ENCODE data around the gene SERPINF2. TPM values are rescaled to one million over a fixed set of nuclear protein-coding genes. Genes with fewer than 3 reads are reported as not detected.

Gene SERPINF2
- total RNA-seq, 4 donors from 2014 or later, result 6.1 to 21.3 (median 11.4) TPM

DNA sequence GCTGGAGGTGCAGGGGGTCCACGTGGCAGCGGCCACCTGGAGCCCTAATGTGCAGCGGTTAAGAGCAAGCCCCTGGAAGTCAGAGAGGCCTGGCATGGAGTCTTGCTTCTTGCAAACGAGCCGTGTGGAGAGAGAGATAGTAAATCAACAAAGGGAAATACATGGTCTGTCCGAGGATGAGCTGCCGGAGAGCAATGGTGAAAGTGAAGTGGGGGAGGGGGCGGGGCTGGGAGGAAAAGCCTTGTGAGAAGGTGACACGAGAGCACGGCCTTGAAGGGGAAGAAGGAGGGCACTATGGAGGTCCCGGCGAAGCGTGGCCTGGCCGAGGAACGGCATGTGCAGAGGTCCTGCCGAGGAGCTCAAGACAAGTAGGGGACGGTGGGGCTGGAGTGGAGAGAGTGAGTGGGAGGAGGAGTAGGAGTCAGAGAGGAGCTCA, 13.2 kb downstream of the SERPINF2 start:
- WGBS, 2 donors, result 60 to 63% methylated on average over 17 of the region's 17 CpGs
- Histone ChIP-seq H3K9me3 (no peaks in the 10 kb centered on the region), H3K27ac (no peak overlapping the region)

GRCh38 chr17:1758807-1759206, 16.1 kb downstream of the SERPINF2 start:
- Histone ChIP-seq H3K36me3 (no peaks in the 10 kb centered on the region), H3K27ac (peak overlapping the region in 1 of 4 donors; percentile 1), H3K9me3 (no peaks in the 10 kb centered on the region), H3K4me3 (no peak overlapping the region), H3K4me1 (peaks cover 0 to 36% (median 11%) of the 10 kb centered on the region in 4 donors), H3K27me3 (peaks cover 0 to 11% of the 10 kb centered on the region in 2 donors)
- no peak for DNase-seq (ENCODE audit: low spot score in 2 of 2)
- TF ChIP-seq POLR2A (IDR thresholded peaks at IDR 0.05) (no peak), CTCF (IDR thresholded peaks at IDR 0.05) (no peak), EP300 (IDR thresholded peaks at IDR 0.05) (no peak)
- 66 to 74% methylated on average over 15 of the region's 15 CpGs for WGBS, 2 donors

More for the DNA sequence above, 13.2 kb downstream of the SERPINF2 start:
- no peak for DNase-seq (ENCODE audit: low spot score in 2 of 2)
- TF ChIP-seq CTCF (IDR thresholded peaks at IDR 0.05) (no peak), POLR2A (IDR thresholded peaks at IDR 0.05) (no peak), EP300 (IDR thresholded peaks at IDR 0.05) (no peak)
- Histone ChIP-seq H3K4me1 (peaks cover 0 to 15% (median 4%) of the 10 kb centered on the region in 4 donors), H3K36me3 (no peaks in the 10 kb centered on the region), H3K27me3 (peaks cover 0 to 7% of the 10 kb centered on the region in 2 donors), H3K4me3 (no peak overlapping the region)

- Histone ChIP-seq H3K9me3 (no peaks in the 10 kb centered on the region), H3K27ac (no peak overlapping the region), H3K36me3 (no peaks in the 10 kb centered on the region), H3K27me3 (peaks cover 0 to 11% of the 10 kb centered on the region in 2 donors), H3K4me3 (no peak overlapping the region), H3K4me1 (peaks cover 0 to 43% (median 15%) of the 10 kb centered on the region in 4 donors)
- no peak for DNase-seq (ENCODE audit: low spot score in 2 of 2)
- TF ChIP-seq CTCF (IDR thresholded peaks at IDR 0.05) (no peak), EP300 (IDR thresholded peaks at IDR 0.05) (no peak), POLR2A (IDR thresholded peaks at IDR 0.05) (no peak)
- 70 to 78% methylated on average over 5 of the region's 5 CpGs for WGBS, 2 donors
Observed at GRCh38 chr17:1759529-1759928, 16.9 kb downstream of the SERPINF2 start.

- Histone ChIP-seq H3K4me3 (peak overlapping the region; percentile 36 to 66 (median 42)), H3K36me3 (peaks cover 0 to 7% (median 0%) of the 10 kb centered on the region in 3 donors), H3K27ac (peak overlapping the region; percentile 80 to 90 (median 84)), H3K4me1 (peaks cover 0 to 62% (median 19%) of the 10 kb centered on the region in 4 donors), H3K9me3 (no peaks in the 10 kb centered on the region), H3K27me3 (peaks cover 0 to 11% of the 10 kb centered on the region in 2 donors)
- TF ChIP-seq POLR2A (IDR thresholded peaks at IDR 0.05), result no peak
- no peak for TF ChIP-seq CTCF (IDR thresholded peaks at IDR 0.05)
- no peak for TF ChIP-seq EP300 (IDR thresholded peaks at IDR 0.05)
- 32 to 34% methylated on average over 20 to 21 of the region's 21 CpGs for WGBS, 2 donors
- DNase-seq (ENCODE audit: low spot score in 2 of 2), result peak in 1 of 2 donors; percentile 41
Observed at GRCh38 chr17:1762233-1762900, 19.7 kb downstream of the SERPINF2 start.
